NCI-H1105 (cell line): ENCODE data around the gene WDFY2.

Source experiments
- DNase-seq: peaks from one replicate; lab custom pipeline; 2025; lab: John Stamatoyannopoulos, UW

WDFY2 gene

GRCh38 chr13:51707461-51707860 lies 123.2 kb downstream of the WDFY2 start:
- no peak for DNase-seq

GRCh38 chr13:51713807-51714206 lies 129.5 kb downstream of the WDFY2 start:
- DNase-seq, result no peak

DNA sequence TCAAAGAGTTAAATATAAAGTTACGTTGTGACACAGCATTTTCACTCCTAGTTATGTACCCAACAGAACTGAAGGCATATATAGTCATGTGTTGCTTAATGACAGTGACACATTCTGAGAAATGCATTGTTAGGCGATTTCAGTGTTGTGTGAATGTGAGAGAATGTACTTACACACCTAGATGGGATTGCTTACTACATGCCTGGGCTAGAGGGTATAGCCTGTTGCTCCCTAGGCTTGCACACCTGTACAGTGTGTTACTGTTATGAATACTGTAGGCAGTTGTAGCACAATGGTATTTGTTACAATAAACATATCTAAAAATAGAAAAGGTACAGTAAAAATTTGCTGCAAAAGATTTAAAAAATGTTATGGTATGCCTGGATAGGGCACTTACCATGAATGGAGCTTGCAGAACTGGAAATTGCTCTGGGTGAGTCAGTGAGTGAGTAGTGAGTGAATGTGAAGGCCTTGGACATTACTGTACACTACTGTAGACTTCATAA lies 130.5 kb downstream of the WDFY2 start:
- no peak for DNase-seq

DNA sequence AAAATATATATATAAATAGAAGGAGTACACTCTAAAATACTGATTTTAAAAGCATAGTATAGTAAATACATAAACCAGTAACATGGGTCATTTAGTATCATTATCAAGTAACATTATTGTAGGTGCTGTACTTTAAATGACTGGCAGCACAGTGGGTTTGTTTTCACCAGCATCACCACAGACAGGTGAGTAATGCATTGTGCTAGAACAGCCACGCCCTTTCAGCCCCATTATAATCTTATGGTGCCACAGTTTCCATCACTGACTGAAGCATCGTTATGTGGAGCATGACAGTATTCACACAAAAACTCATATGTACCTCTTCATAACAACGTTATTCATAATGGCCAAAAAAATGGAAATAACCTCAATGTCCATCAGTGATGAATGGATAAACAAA lies 131.4 kb downstream of the WDFY2 start:
- no peak for DNase-seq

DNA sequence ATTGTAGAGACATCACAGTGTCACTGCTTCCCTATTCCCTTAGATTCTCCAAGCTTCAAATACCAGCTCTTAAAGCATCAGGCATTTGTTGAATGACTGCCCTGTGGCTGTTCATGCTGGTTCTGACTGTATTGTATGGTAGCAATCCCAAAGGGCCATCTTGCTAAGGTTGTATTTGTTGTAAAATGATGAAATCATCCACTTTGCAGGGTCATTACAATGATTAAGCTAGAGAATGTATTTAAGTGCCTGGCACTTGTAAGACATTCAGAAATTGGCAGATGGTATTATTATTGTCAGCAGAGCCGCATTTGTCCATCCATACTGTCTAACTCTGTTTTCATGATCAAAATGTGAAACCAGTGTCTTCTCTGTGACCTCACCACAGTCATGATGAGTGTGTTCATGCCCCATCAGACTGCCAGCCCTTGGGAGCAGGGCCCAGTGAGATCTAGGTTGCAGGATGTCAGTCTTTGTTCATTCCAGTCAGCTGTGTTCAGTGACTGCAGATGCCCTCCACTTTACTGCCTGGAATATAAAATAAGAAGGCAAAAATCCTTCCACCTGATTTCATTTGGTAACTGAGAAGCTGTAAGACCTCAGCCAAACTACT lies 133.6 kb downstream of the WDFY2 start:
- no peak for DNase-seq

- DNase-seq, result no peak
Observed at GRCh38 chr13:51719394-51719793, 135.1 kb downstream of the WDFY2 start.

DNA sequence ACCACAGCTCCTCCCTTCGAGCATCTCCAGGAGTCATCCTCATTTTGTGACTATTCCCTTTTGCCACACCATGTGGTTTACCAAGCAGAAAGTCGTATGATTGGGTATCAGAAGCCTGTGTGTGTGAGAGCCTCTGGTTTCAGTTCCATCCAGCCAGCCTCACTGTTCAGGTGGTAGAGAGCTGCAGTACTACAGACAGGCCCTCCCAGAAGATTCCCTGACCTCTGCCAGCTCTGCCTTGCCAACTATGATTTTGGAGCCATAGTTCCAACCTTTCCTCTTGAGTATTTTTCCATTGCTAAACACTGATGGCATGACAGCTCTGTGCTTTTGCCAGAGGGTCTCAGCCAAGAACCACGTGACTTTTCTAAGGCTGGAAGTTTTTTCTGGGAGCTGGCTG lies 137.2 kb downstream of the WDFY2 start:
- DNase-seq, result no peak

DNA sequence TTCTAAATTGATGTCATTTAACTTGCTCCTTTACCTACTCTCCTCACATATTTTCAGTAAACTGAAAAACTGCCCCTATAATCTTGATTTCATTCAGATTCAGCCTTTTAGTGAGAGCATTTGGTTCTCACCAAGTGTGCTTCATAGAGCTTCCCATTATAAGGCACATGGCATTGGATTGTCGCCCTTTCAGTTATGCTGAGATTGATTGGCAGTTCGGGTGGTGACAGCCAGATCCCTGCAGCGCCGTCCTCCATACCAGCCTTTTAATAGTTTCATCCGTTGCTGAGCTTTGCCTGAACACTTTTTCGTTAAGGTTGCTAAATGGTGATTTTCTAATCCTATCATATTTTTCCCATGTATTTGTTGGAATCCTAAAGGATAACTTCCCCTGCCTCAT lies 139.3 kb downstream of the WDFY2 start:
- DNase-seq, result no peak

- DNase-seq, result no peak
Observed at GRCh38 chr13:51724721-51725120, 140.5 kb downstream of the WDFY2 start.

- no peak for DNase-seq
Observed at GRCh38 chr13:51726446-51727193, 142.4 kb downstream of the WDFY2 start.

DNA sequence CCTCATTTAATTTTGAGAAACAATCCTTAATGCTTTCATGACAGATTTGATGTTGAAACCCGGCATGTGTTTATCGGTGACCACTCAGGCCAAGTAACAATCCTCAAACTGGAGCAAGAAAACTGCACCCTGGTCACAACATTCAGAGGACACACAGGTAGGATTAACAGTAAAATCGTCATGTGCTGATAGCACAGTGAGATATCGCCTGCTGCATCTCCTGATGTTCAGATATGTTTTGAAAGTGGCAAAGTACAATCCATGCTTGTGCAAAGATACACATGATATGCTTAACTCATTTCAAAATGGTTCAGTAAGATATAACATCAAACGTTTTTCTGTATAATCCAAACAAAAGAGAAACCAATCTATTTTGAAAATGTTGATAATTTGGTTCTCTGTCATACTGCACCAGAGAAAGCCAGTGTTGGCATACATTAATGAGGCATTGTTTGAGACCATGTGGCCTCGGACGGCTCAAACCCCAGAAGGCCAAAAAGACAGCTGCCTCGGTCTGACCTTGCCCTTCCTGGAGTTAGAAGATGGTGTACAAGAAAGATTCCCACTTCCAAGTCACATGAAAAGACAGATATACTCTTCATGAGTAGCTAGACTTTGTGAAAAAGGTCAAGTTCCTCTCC lies 143.5 kb downstream of the WDFY2 start:
- DNase-seq, result no peak

DNA sequence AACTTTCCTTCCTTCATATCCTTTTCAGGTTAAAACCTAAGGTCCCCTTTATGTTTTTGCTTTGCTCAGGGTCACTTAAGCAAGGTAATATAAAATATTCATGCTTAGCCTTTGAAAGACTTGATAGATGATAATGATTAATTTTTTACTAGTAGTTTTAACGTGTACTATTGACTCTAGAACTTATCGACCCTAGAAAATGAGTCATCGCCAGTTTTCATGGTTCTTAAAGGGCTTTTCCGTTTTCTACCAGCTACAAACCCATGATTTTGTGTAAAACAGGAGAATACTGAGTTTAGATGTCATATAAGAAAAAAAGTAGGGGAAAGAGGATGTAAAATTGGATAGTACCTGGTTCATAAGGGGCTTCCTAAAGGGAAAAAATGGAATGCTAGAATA lies 144.0 kb downstream of the WDFY2 start:
- DNase-seq, result no peak

- DNase-seq, result no peak
Observed at GRCh38 chr13:51728972-51729371, 144.7 kb downstream of the WDFY2 start.

GRCh38 chr13:51729866-51730553 lies 145.7 kb downstream of the WDFY2 start:
- no peak for DNase-seq

GRCh38 chr13:51730927-51731326 lies 146.7 kb downstream of the WDFY2 start:
- DNase-seq, result no peak

- no peak for DNase-seq
Observed at GRCh38 chr13:51731759-51732158, 147.5 kb downstream of the WDFY2 start.

GRCh38 chr13:51733374-51734298 lies 149.4 kb downstream of the WDFY2 start:
- no peak for DNase-seq

GRCh38 chr13:51734786-51735185 lies 150.5 kb downstream of the WDFY2 start:
- no peak for DNase-seq

DNA sequence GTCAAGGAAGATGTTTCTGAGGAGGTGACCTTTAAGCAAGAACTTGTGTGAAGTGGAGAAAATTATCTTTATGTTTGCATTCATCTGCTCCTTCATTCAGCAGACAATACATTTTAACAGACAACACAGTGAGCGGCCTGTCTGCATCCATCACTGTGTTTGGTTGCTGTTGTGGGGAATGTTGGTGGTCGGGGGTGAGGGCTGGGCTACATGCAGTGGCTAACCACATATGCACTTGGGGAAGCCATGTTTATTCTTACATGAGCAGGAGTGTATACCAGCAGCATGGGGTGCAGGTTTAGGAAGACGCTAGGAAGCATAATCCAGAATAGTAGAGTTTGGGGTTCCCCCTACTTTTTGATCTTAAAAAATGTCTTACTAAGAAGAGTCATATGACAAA lies 153.3 kb downstream of the WDFY2 start:
- no peak for DNase-seq

GRCh38 chr13:51738226-51738905 lies 154.1 kb downstream of the WDFY2 start:
- DNase-seq, result no peak
